Hepatocyte (in vitro differentiated cells): ENCODE data around the gene ETS2. TPM values are rescaled to one million over a fixed set of nuclear protein-coding genes. Genes with fewer than 3 reads are reported as not detected.

Experiments used
- DNase-seq: peaks from one replicate; pipeline ENCODE4 v3.0.0-alpha.2; 2016; ENCODE audit warnings: low spot score
- H2AFZ ChIP-seq: fragments of 200-600 bp; sonication (generic); 2 replicates; pipeline ENCODE4 v1.6.0; 2016; ENCODE audit warnings: antibody characterized with exemption, mild to moderate bottlenecking
- H3K27ac ChIP-seq: fragments of 200-600 bp; sonication (generic); 2 replicates; pipeline ENCODE4 v1.5.1; 2016; ENCODE audit warnings: mild to moderate bottlenecking
- H3K27me3 ChIP-seq: fragments of 200-600 bp; sonication (generic); 2 replicates; pipeline ENCODE4 v1.6.1; 2016
- H3K36me3 ChIP-seq: fragments of 200-600 bp; sonication (generic); replicated peaks from 2 replicates; pipeline ENCODE4 v1.5.1; 2016; ENCODE audit warnings: low read depth; ENCODE audit not compliant: insufficient read depth
- H3K4me1 ChIP-seq: fragments of 200-600 bp; sonication (generic); 2 replicates; pipeline ENCODE4 v1.5.1; 2016; ENCODE audit warnings: mild to moderate bottlenecking, moderate library complexity; ENCODE audit not compliant: insufficient read depth
- H3K4me2 ChIP-seq: fragments of 200-600 bp; sonication (generic); 2 replicates; pipeline ENCODE4 v1.6.0; 2016
- H3K4me3 ChIP-seq: fragments of 200-600 bp; sonication (generic); 2 replicates; pipeline ENCODE4 v1.5.1; 2016; ENCODE audit warnings: mild to moderate bottlenecking
- H3K79me2 ChIP-seq: fragments of 200-600 bp; sonication (generic); 2 replicates; pipeline ENCODE4 v1.6.0; 2017; ENCODE audit warnings: mild to moderate bottlenecking
- H3K9me2 ChIP-seq: fragments of 200-600 bp; sonication (generic); replicated peaks from 2 replicates; pipeline ENCODE4 v1.6.0; 2017; ENCODE audit warnings: mild to moderate bottlenecking; ENCODE audit not compliant: insufficient read depth
- H3K9me3 ChIP-seq: fragments of 200-600 bp; sonication (generic); 2 replicates; pipeline ENCODE4 v1.5.1; 2016; ENCODE audit warnings: low read depth, mild to moderate bottlenecking
- H4K20me1 ChIP-seq: fragments of 200-600 bp; sonication (generic); 2 replicates; pipeline ENCODE4 v1.6.0; 2016; ENCODE audit warnings: mild to moderate bottlenecking; ENCODE audit not compliant: insufficient read depth, poor library complexity, severe bottlenecking
- CTCF ChIP-seq: fragments of 200-600 bp; sonication (generic); IDR thresholded peaks from 2 replicates; pipeline ENCODE4 v1.5.1; 2016; ENCODE audit warnings: antibody characterized with exemption, mild to moderate bottlenecking; ENCODE audit not compliant: poor library complexity
- EZH2 ChIP-seq: fragments of 200-600 bp; sonication (generic); IDR thresholded peaks from 2 replicates; pipeline ENCODE4 v1.6.1; 2016; ENCODE audit warnings: antibody characterized with exemption, mild to moderate bottlenecking, borderline replicate concordance
- EZH2phosphoT487 ChIP-seq: fragments of 200-600 bp; sonication (generic); IDR thresholded peaks from one replicate; pipeline ENCODE4 v1.6.1; 2018; ENCODE audit warnings: antibody characterized with exemption, mild to moderate bottlenecking, low read depth, moderate library complexity; ENCODE audit not compliant: unreplicated experiment, severe bottlenecking
- WGBS: methylation state at CpG from one replicate; pipeline ENCODE4 v1.1.6; 2016; ENCODE audit warnings: low lambda C conversion rate; ENCODE audit errors: missing lambda C conversion rate; 5-methylcytosine and 5-hydroxymethylcytosine counted together
- polyA plus RNA-seq: library from polyadenylated mRNA; unstranded; fragments of >200 nt; fragmentation: Nextera tagmentation; extraction: Ambion mirVana; gene quantifications from 2 replicates; pipeline ENCODE4 v1.2.1, GENCODE V29; 2016
- total RNA-seq: library from RNA; depleted of rRNA; stranded (reverse); fragments of >200 nt; gene quantifications from 2 replicates; pipeline ENCODE4 v1.2.3, GENCODE V29; 2014

The ETS2 gene
- total and polyA plus RNA-seq, 2 experiments from 2014 or later, result 95.1 to 106 TPM

- Histone ChIP-seq H2AFZ (no peak overlapping the region), H3K4me2 (no peak overlapping the region), H3K27me3 (no peaks in the 10 kb centered on the region), H3K36me3 (no peaks in the 10 kb centered on the region), H3K4me3 (no peak overlapping the region), H3K79me2 (no peaks in the 10 kb centered on the region), H3K27ac (no peak overlapping the region), H4K20me1 (no peaks in the 10 kb centered on the region), H3K9me2 (no peaks in the 10 kb centered on the region), H3K9me3 (no peaks in the 10 kb centered on the region), H3K4me1 (peaks cover 4% of the 10 kb centered on the region)
- TF ChIP-seq CTCF (no peak), EZH2 (no peak), EZH2phosphoT487 (no peak)
- WGBS, result 92% methylated on average over 2 of the region's 2 CpGs
- no peak for DNase-seq
Observed at GRCh38 chr21:38841472-38841871, 35.7 kb downstream of the ETS2 start.

GRCh38 chr21:38842079-38842478 lies 36.4 kb downstream of the ETS2 start:
- 35% methylated on average over 4 of the region's 4 CpGs for WGBS
- Histone ChIP-seq H3K9me2 (no peaks in the 10 kb centered on the region), H4K20me1 (no peaks in the 10 kb centered on the region), H3K9me3 (no peaks in the 10 kb centered on the region), H3K36me3 (no peaks in the 10 kb centered on the region), H3K27me3 (no peaks in the 10 kb centered on the region), H2AFZ (no peak overlapping the region), H3K4me1 (peaks cover 4% of the 10 kb centered on the region), H3K27ac (no peak overlapping the region), H3K4me2 (no peak overlapping the region), H3K4me3 (no peak overlapping the region), H3K79me2 (no peaks in the 10 kb centered on the region)
- no peak for DNase-seq
- TF ChIP-seq EZH2phosphoT487 (no peak), EZH2 (no peak), CTCF (no peak)

GRCh38 chr21:38843379-38843778 lies 37.6 kb downstream of the ETS2 start:
- Histone ChIP-seq H3K4me1 (peaks cover 10% of the 10 kb centered on the region), H3K36me3 (no peaks in the 10 kb centered on the region), H3K9me2 (no peaks in the 10 kb centered on the region), H3K9me3 (no peaks in the 10 kb centered on the region), H3K27ac (no peak overlapping the region), H3K4me3 (no peak overlapping the region), H2AFZ (no peak overlapping the region), H4K20me1 (no peaks in the 10 kb centered on the region), H3K4me2 (no peak overlapping the region), H3K27me3 (no peaks in the 10 kb centered on the region), H3K79me2 (no peaks in the 10 kb centered on the region)
- DNase-seq, result no peak
- WGBS, result 89% methylated on average over 5 of the region's 5 CpGs
- no peak for TF ChIP-seq CTCF
- TF ChIP-seq EZH2, result no peak
- TF ChIP-seq EZH2phosphoT487, result no peak
